ENCODE results near the gene PPP1R15A.
"Not testable (repeated sequence)": the region's sequence is repeated elsewhere in the genome, so short reads cannot be mapped to it uniquely, and the experiment has no call there.

Gene PPP1R15A

DNA sequence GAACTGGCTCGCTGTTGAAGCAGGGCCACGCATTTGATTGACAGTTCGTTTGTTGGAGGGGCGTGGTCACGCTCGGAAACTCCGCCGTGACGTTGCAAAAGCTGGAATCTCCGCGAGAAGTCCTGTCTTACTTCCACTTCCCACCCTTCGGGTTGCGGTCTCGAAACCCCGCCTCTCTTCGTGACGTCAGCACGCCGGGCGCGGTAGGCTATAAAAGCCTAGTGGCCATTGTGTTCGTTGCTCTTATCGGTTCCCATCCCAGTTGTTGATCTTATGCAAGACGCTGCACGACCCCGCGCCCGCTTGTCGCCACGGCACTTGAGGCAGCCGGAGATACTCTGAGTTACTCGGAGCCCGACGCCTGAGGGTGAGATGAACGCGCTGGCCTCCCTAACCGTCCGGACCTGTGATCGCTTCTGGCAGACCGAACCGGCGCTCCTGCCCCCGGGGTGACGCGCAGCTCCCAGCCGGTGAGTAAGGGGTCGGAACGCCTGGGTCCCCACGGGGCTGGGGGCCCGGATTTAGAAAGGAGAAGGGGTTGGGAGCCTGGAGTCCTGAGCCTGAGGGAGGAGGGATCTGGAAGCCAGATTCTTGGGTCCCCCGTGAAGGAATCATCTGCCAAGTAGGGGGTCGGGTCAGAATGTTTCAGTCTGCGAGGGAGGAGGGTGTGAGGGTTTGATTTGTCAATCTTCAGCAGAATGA, at the start of gene PPP1R15A:
Gene PPP1R15A, plus strand, starts transcription at position 240 of the 702 bp plus-strand sequence. CDS start 813 bp downstream, outside the sequence.
- H3K4me3 ChIP-seq (ENCODE audit: low read depth, low read length), result peak within 1 kb of the TSS; percentile 100
- peak; percentile 89 for DNase-seq (ENCODE audit: low read depth)

GRCh38 chr19:48822514-48822913, 49.7 kb upstream of the PPP1R15A start:
- no peak for DNase-seq (ENCODE audit: low read depth)
- no peak overlapping the region for H3K4me3 ChIP-seq (ENCODE audit: low read depth, low read length)

DNA sequence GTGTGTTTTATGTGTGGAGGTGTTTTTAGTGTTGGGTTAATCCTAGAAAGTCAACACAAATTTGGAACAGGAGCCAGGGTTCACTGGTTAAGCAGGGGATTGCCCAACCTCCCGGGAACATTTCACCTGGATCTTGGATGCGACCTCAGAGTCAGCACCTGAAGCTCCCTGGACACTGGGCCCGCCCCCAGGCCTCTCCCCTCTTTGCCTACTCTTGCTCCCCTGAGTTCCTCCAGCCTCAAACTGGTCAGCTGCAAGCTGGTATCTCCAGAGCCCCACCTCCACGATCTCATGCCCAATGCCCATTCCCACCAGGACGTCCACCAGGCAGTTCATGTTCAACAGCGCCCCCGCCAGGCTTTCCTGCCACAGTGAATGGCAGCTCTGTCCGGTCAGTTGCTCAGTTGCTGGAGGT, 45.6 kb upstream of the PPP1R15A start:
- H3K4me3 ChIP-seq (ENCODE audit: low read depth, low read length), result no peak overlapping the region
- no peak for DNase-seq (ENCODE audit: low read depth)

DNA sequence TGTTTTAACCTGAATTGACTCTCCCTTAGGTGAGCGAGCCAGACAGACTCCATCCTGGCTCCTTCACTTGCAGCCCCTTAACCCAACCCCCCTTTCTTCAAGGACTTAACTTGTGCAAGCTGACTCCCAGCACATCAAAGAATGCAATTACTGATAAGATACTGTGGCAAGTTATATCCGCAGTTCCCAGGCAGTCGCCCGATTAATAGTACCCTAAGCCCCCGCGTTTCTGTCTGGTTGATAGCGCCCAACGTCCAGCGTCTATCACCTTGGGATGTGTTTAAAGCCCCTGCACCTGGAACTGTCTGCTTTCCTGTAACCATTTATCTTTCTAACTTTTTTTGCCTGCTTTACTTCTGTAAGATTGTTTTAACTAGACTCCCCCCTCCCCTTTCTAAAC, 42.1 kb upstream of the PPP1R15A start:
- H3K4me3 ChIP-seq (ENCODE audit: low read depth, low read length), result no peak overlapping the region
- DNase-seq (ENCODE audit: low read depth), result no peak

- no peak for DNase-seq (ENCODE audit: low read depth)
These were observed 41.3 kb upstream of the PPP1R15A start for GRCh38 chr19:48830965-48831364.

GRCh38 chr19:48833049-48833448, 39.2 kb upstream of the PPP1R15A start:
- H3K4me3 ChIP-seq (ENCODE audit: low read depth, low read length), result no peak overlapping the region

More at GRCh38 chr19:48830965-48831364, 41.3 kb upstream of the PPP1R15A start:
- no peak overlapping the region for H3K4me3 ChIP-seq (ENCODE audit: low read depth, low read length)

DNA sequence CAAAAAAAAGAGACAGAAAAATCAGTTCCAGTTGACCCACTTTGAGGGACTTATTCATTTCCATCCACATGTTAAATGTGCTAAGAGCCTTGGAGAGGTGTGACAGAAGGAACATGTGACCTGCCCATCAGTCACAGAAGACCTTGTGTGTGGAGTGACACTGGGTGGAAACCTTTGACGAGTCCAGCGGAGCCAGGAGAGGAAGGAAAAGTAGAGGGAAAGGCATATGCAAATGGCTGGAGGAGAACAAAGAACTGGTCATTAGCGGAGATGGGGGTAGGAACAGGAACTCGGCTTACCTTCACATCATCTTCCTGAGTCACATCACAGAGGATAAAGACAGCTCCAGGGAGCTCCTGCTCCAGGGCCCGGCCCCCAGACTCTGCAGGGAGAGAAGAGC, 38.2 kb upstream of the PPP1R15A start:
- no peak overlapping the region for H3K4me3 ChIP-seq (ENCODE audit: low read depth, low read length)
- DNase-seq (ENCODE audit: low read depth), result no peak

More at GRCh38 chr19:48833049-48833448, 39.2 kb upstream of the PPP1R15A start:
- no peak for DNase-seq (ENCODE audit: low read depth)

DNA sequence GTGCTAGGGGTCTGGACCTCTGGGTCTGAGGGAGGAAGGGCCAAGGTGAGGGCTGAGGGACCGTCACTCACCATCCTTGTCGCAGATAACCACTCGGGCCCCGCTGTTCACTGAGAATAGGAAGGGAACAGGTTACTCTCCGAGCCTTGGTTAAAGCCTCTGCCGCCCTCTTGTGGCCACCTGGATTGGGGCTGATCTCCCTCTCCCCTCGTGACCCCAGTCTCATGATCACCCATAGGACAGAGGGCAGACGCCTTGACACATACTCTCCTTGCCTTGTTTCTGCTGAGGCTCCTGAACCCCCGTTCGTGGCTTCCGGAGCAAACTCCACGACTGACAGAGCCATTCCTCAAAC, 36.5 kb upstream of the PPP1R15A start:
- no peak for DNase-seq (ENCODE audit: low read depth)
- peak overlapping the region; percentile 37 for H3K4me3 ChIP-seq (ENCODE audit: low read depth, low read length)

- DNase-seq (ENCODE audit: low read depth), result no peak
These were observed 35.9 kb upstream of the PPP1R15A start, which contains the start of gene HSD17B14 for GRCh38 chr19:48836089-48837017. TSS of gene HSD17B14 (minus strand) at chr19:48836491. CDS start at chr19:48836411, 80 bp downstream.

GRCh38 chr19:48837051-48837524, 35.1 kb upstream of the PPP1R15A start:
- peak overlapping the region; percentile 37 for H3K4me3 ChIP-seq (ENCODE audit: low read depth, low read length)
- DNase-seq (ENCODE audit: low read depth), result no peak

More at GRCh38 chr19:48836089-48837017, 35.9 kb upstream of the PPP1R15A start, which contains the start of gene HSD17B14:
- H3K4me3 ChIP-seq (ENCODE audit: low read depth, low read length), result peak within 1 kb of the TSS; percentile 37

- H3K4me3 ChIP-seq (ENCODE audit: low read depth, low read length), result no peak overlapping the region
- DNase-seq (ENCODE audit: low read depth), result no peak
These were observed 34.5 kb upstream of the PPP1R15A start for GRCh38 chr19:48837687-48838086.

DNA sequence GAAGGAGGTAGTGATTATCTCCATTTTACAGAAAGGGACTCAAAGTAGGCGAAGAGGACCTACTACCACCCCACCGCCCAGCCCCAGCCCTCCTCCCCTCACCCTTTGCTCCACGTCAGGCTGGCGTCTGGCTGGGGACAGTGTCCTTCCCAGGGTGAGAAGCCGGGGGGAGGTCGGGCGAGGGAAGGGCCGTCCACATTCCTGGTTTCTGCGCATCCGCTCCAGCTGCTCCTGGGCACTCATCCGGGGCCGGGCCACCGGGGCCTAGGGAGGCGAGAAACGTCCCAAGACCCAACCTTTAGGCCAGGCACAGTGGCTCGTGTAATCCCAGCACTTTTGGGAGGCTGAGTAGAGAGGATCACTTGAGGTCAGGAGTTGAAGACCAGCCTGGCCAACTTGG, 31.2 kb upstream of the PPP1R15A start:
- H3K4me3 ChIP-seq (ENCODE audit: low read depth, low read length), result no peak overlapping the region

DNA sequence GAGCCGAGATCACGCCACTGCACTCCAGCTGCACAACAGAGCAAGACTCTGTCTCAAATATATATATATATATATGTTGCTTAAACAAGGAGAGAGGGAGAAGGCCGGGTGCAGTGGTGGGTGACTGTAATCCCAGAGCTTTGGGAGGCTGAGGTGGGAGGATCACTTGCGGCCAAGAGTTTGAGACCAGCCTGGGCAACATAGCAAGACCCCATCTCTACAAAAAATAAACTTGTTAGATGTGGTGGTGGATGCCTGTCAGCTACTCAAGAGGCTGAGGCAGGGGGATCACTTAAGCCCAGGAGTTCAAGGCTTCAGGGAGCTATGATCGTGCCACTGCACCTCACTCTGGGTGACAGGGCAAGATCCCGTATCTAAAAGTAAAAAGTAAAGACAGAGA, 30.6 kb upstream of the PPP1R15A start:
- no peak for DNase-seq (ENCODE audit: low read depth)
- H3K4me3 ChIP-seq (ENCODE audit: low read depth, low read length), result no peak overlapping the region

More for the DNA sequence above, 31.2 kb upstream of the PPP1R15A start:
- DNase-seq (ENCODE audit: low read depth), result no peak

- DNase-seq (ENCODE audit: low read depth), result no peak
These were observed 29.4 kb upstream of the PPP1R15A start for GRCh38 chr19:48842789-48843162.

GRCh38 chr19:48844472-48844871, 27.7 kb upstream of the PPP1R15A start:
- no peak for DNase-seq (ENCODE audit: low read depth)
- no peak overlapping the region for H3K4me3 ChIP-seq (ENCODE audit: low read depth, low read length)

More at GRCh38 chr19:48842789-48843162, 29.4 kb upstream of the PPP1R15A start:
- H3K4me3 ChIP-seq (ENCODE audit: low read depth, low read length), result no peak overlapping the region

- DNase-seq (ENCODE audit: low read depth), result no peak
- H3K4me3 ChIP-seq (ENCODE audit: low read depth, low read length), result no peak overlapping the region
These were observed 26.8 kb upstream of the PPP1R15A start for GRCh38 chr19:48845384-48845783.

GRCh38 chr19:48846659-48847058, 25.6 kb upstream of the PPP1R15A start:
- not testable (repeated sequence) for DNase-seq (ENCODE audit: low read depth); H3K4me3 ChIP-seq (ENCODE audit: low read depth, low read length)

DNA sequence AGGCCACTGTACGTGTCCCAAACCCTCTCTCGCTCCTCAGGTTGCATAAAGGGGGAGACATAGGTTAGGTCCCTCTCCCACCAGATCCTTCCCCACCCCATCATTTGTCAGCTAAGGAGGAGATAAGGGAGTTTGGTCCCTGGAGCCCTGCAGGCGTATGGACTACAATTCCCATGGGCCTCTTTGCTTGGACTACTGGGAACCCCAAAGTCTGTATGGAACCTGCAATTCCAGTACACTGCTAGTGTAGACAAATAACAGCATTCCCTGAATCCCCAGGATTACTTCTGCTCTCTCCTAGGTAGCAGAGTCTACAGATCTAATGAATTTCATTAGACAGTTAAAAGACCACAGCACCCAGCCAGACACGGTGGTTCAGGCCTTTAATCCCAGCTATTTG, 19.9 kb upstream of the PPP1R15A start:
- H3K4me3 ChIP-seq (ENCODE audit: low read depth, low read length), result no peak overlapping the region
- DNase-seq (ENCODE audit: low read depth), result no peak

DNA sequence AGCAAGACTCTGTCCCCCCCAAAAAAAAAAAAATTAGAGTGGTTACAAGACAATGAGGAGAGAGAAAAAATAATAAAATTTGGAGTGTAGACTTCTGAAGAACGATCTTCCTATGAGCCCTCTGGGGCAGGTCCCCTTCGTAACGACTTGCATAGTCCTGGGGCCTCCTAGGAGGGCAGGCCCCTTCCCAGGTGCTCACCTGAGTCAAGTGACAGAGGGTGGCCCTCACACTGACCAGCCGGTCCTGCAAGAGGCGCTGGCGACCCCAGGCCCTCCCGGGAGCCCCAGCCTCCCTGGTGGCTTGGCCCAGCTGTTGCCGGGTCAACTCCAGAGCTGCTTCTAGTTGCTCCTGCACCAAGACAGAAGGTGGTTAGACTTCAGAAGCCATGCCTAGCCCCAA, 18.7 kb upstream of the PPP1R15A start:
- no peak for DNase-seq (ENCODE audit: low read depth)
- H3K4me3 ChIP-seq (ENCODE audit: low read depth, low read length), result no peak overlapping the region

DNA sequence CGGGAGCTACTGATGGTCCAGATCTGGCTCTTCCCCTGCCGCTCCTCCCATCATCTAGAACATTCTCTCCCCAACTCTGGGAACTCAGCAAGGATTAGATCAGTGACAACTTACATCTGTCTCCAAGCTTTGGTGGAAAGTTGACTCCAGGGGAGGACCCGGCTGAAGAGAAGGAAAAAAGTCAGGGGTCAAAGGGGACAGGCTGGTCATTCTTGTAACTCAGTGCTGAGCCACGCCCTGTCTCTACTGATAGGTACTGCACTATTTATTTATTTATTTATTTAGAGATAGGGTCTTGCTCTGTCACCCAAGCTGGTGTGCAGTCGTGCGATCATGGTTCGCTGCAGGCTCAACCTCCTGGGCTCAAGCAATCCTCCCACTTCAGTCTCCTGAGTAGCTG, 18.1 kb upstream of the PPP1R15A start:
- DNase-seq (ENCODE audit: low read depth), result no peak
- H3K4me3 ChIP-seq (ENCODE audit: low read depth, low read length), result no peak overlapping the region
